ENCODE measurements around the gene NFU1. TPM values are rescaled to one million over a fixed set of nuclear protein-coding genes. Genes with fewer than 3 reads are reported as not detected.

Gene NFU1
- total and polyA plus RNA-seq, 2 of the 8 experiments (the other 6 are each of a cell fraction or from before 2014, with no cell fraction given): 18.4 to 45.5 TPM

GRCh38 chr2:69389271-69389670 is 48.0 kb downstream of the NFU1 start (continued):
- TF ChIP-seq KDM1A (IDR thresholded peaks at IDR 0.05; ENCODE audit: borderline replicate concordance, low read length): no peak
- no peak for TF ChIP-seq POLR2AphosphoS5 (IDR thresholded peaks at IDR 0.05; ENCODE audit: low read depth, low read length)
